OCI-M2 (cell line): ENCODE measurements around the gene TOP1.

Experiments used
- DNase-seq: peaks from one replicate; lab custom pipeline; 2025; ENCODE audit not compliant: unreplicated experiment; lab: John Stamatoyannopoulos, UW

The TOP1 gene

GRCh38 chr20:41028359-41029149 lies at the start of gene TOP1:
TOP1 (plus strand) TSS chr20:41028822; CDS start chr20:41029068, 246 bp downstream.
- DNase-seq: peak; percentile 95

- no peak for DNase-seq
Observed at GRCh38 chr20:40979247-40979646, 49.4 kb upstream of the TOP1 start.

- no peak for DNase-seq
Observed at GRCh38 chr20:40980106-40980827, 48.4 kb upstream of the TOP1 start.

GRCh38 chr20:40980828-40981310 lies 47.8 kb upstream of the TOP1 start:
- DNase-seq: no peak

GRCh38 chr20:40982415-40983145 lies 46.0 kb upstream of the TOP1 start:
- DNase-seq: no peak

GRCh38 chr20:40983898-40984297 lies 44.7 kb upstream of the TOP1 start:
- DNase-seq: no peak

GRCh38 chr20:40984496-40984895 lies 44.1 kb upstream of the TOP1 start:
- no peak for DNase-seq

- no peak for DNase-seq
Observed at GRCh38 chr20:40986774-40987173, 41.8 kb upstream of the TOP1 start.

- DNase-seq: peak; percentile 60
Observed at GRCh38 chr20:40990542-40991120, 38.0 kb upstream of the TOP1 start.

GRCh38 chr20:40991181-40991889 lies 37.3 kb upstream of the TOP1 start:
- peak; percentile 82 for DNase-seq

- DNase-seq: no peak
Observed at GRCh38 chr20:40992349-40993113, 36.1 kb upstream of the TOP1 start.

- no peak for DNase-seq
Observed at GRCh38 chr20:40993794-40994540, 34.7 kb upstream of the TOP1 start.

GRCh38 chr20:40996326-40996725 lies 32.3 kb upstream of the TOP1 start:
- DNase-seq: no peak

- no peak for DNase-seq
Observed at GRCh38 chr20:40997116-40997515, 31.5 kb upstream of the TOP1 start.

GRCh38 chr20:40999841-41000240 lies 28.8 kb upstream of the TOP1 start:
- no peak for DNase-seq

GRCh38 chr20:41000628-41001027 lies 28.0 kb upstream of the TOP1 start:
- no peak for DNase-seq

- DNase-seq: no peak
Observed at GRCh38 chr20:41001497-41001896, 27.1 kb upstream of the TOP1 start.

GRCh38 chr20:41002842-41003142 lies 25.8 kb upstream of the TOP1 start:
- no peak for DNase-seq
